ENCODE results near the gene ENC1. TPM values are rescaled to one million over a fixed set of nuclear protein-coding genes. Genes with fewer than 3 reads are reported as not detected.

ENC1 gene
- total and polyA plus RNA-seq, 3 experiments from 2014 or later, result 0.68 to 3.5 (median 0.93) TPM

GRCh38 chr5:74636149-74636548, 4.4 kb downstream of the ENC1 start:
- no peaks in the 10 kb centered on the region for H3K9me3 Mint-ChIP-seq
- H3K9me3 ChIP-seq (ENCODE audit: low read length), result no peaks in the 10 kb centered on the region
- H3K4me1 Mint-ChIP-seq, result peaks cover 31 to 53% (median 42%) of the 10 kb centered on the region in 3 donors
- DNase-seq, result no peak
- no peak overlapping the region for H3K4me3 Mint-ChIP-seq
- H3K36me3 ChIP-seq (ENCODE audit: insufficient read depth, low read length), result no peaks in the 10 kb centered on the region
- H3K36me3 Mint-ChIP-seq, result peaks cover 3 to 25% (median 5%) of the 10 kb centered on the region in 3 donors
- H3K4me1 ChIP-seq (ENCODE audit: insufficient read depth, low read length), result peaks cover 18% of the 10 kb centered on the region
- POLR2A ChIA-PET, result no interaction called here
- H3K4me3 ChIP-seq (ENCODE audit: low read length), result no peak overlapping the region
- H3K27me3 ChIP-seq (ENCODE audit: insufficient read depth, low read length, poor library complexity, severe bottlenecking), result no peaks in the 10 kb centered on the region
- H3K27ac Mint-ChIP-seq, result no peak overlapping the region
- peaks cover 11 to 24% of the 10 kb centered on the region in 2 donors for H3K27me3 Mint-ChIP-seq
- CTCF ChIA-PET, result interaction anchor here (2.1 kb wide), 1 partner anchor 13 kb away, joined by 5 read pairs; no protein-coding TSS in a partner anchor
- H3K27ac ChIP-seq (ENCODE audit: low read depth, low read length), result no peak overlapping the region

- no peaks in the 10 kb centered on the region for H3K9me3 ChIP-seq (ENCODE audit: low read length)
- Mint-ChIP-seq H3K9me3 (no peaks in the 10 kb centered on the region), H3K4me3 (no peak overlapping the region), H3K27ac (no peak overlapping the region), H3K36me3 (peaks cover 3 to 23% (median 5%) of the 10 kb centered on the region in 3 donors), H3K4me1 (peaks cover 37 to 59% (median 49%) of the 10 kb centered on the region in 3 donors), H3K27me3 (peaks cover 11 to 24% of the 10 kb centered on the region in 2 donors)
- no peaks in the 10 kb centered on the region for H3K27me3 ChIP-seq (ENCODE audit: insufficient read depth, low read length, poor library complexity, severe bottlenecking)
- H3K4me1 ChIP-seq (ENCODE audit: insufficient read depth, low read length), result peaks cover 27% of the 10 kb centered on the region
- DNase-seq, result no peak
- ChIA-PET POLR2A (no interaction called here), CTCF (interaction anchor here (1.3 to 1.6 kb wide), 2 partner anchors 12 to 15 kb away, joined by 3 to 5 read pairs; no protein-coding TSS in a partner anchor)
- no peaks in the 10 kb centered on the region for H3K36me3 ChIP-seq (ENCODE audit: insufficient read depth, low read length)
- no peak overlapping the region for H3K4me3 ChIP-seq (ENCODE audit: low read length)
- no peak overlapping the region for H3K27ac ChIP-seq (ENCODE audit: low read depth, low read length)
Observed at GRCh38 chr5:74634611-74635286, 5.8 kb downstream of the ENC1 start.

- H3K27ac ChIP-seq (ENCODE audit: low read depth, low read length), result no peak overlapping the region
- ChIA-PET POLR2A (no interaction called here), CTCF (interaction anchor here (1.3 to 1.6 kb wide), 3 partner anchors 13 to 731 kb away, joined by 3 to 5 read pairs (median 3); no protein-coding TSS in a partner anchor)
- no peaks in the 10 kb centered on the region for H3K36me3 ChIP-seq (ENCODE audit: insufficient read depth, low read length)
- H3K9me3 Mint-ChIP-seq, result no peaks in the 10 kb centered on the region
- H3K4me3 ChIP-seq (ENCODE audit: low read length), result no peak overlapping the region
- H3K27me3 Mint-ChIP-seq, result peaks cover 7 to 14% of the 10 kb centered on the region in 2 donors
- H3K36me3 Mint-ChIP-seq, result peaks cover 3 to 19% (median 5%) of the 10 kb centered on the region in 3 donors
- no peak overlapping the region for H3K4me3 Mint-ChIP-seq
- H3K27ac Mint-ChIP-seq, result no peak overlapping the region
- peaks cover 33% of the 10 kb centered on the region for H3K4me1 ChIP-seq (ENCODE audit: insufficient read depth, low read length)
- no peak for DNase-seq
- no peaks in the 10 kb centered on the region for H3K9me3 ChIP-seq (ENCODE audit: low read length)
- H3K27me3 ChIP-seq (ENCODE audit: insufficient read depth, low read length, poor library complexity, severe bottlenecking), result no peaks in the 10 kb centered on the region
- H3K4me1 Mint-ChIP-seq, result peaks cover 27 to 53% (median 38%) of the 10 kb centered on the region in 3 donors
Observed at GRCh38 chr5:74633695-74634094, 6.8 kb downstream of the ENC1 start.

GRCh38 chr5:74632947-74633356, 7.6 kb downstream of the ENC1 start:
- Mint-ChIP-seq H3K27ac (peak overlapping the region in 5 of 8 donors; percentile 10 to 98 (median 94)), H3K4me1 (peaks cover 21 to 51% (median 35%) of the 10 kb centered on the region in 3 donors), H3K9me3 (no peaks in the 10 kb centered on the region), H3K4me3 (peak overlapping the region in 1 of 7 donors; percentile 27), H3K36me3 (peaks cover 3 to 19% (median 5%) of the 10 kb centered on the region in 3 donors), H3K27me3 (peaks cover 7 to 12% of the 10 kb centered on the region in 2 donors)
- Histone ChIP-seq H3K4me3 (ENCODE audit: low read length) (no peak overlapping the region), H3K4me1 (ENCODE audit: insufficient read depth, low read length) (peaks cover 33% of the 10 kb centered on the region), H3K27ac (ENCODE audit: low read depth, low read length) (no peak overlapping the region), H3K36me3 (ENCODE audit: insufficient read depth, low read length) (no peaks in the 10 kb centered on the region), H3K27me3 (ENCODE audit: insufficient read depth, low read length, poor library complexity, severe bottlenecking) (no peaks in the 10 kb centered on the region), H3K9me3 (ENCODE audit: low read length) (no peaks in the 10 kb centered on the region)
- CTCF ChIA-PET, result interaction anchor here (1.4 kb wide), 1 partner anchor 730 kb away, joined by 3 read pairs; no protein-coding TSS in a partner anchor
- POLR2A ChIA-PET, result no interaction called here
- DNase-seq, result no peak

GRCh38 chr5:74631081-74631953, 9.2 kb downstream of the ENC1 start:
- peak overlapping the region; percentile 82 to 98 (median 94) for H3K27ac Mint-ChIP-seq
- H3K27ac ChIP-seq (ENCODE audit: low read depth, low read length), result peak overlapping the region; percentile 51
- ChIA-PET CTCF (interaction anchor here (1.0 to 2.2 kb wide), 3 partner anchors 9 to 729 kb away, joined by 3 to 7 read pairs (median 3); no protein-coding TSS in a partner anchor), POLR2A (interaction anchor here (1.1 kb wide), 1 partner anchor 9 kb away, joined by 6 read pairs; the partner anchor contains the start of gene ENC1)
- peak overlapping the region; percentile 3 to 63 (median 51) for H3K4me3 Mint-ChIP-seq
- H3K4me1 ChIP-seq (ENCODE audit: insufficient read depth, low read length), result peaks cover 33% of the 10 kb centered on the region
- DNase-seq, result peak in 4 of 5 donors; percentile 16 to 59 (median 54)
- peak overlapping the region; percentile 4 for H3K4me3 ChIP-seq (ENCODE audit: low read length)
- H3K27me3 ChIP-seq (ENCODE audit: insufficient read depth, low read length, poor library complexity, severe bottlenecking), result no peaks in the 10 kb centered on the region
- peaks cover 21 to 52% (median 37%) of the 10 kb centered on the region in 3 donors for H3K4me1 Mint-ChIP-seq
- H3K9me3 ChIP-seq (ENCODE audit: low read length), result no peaks in the 10 kb centered on the region
- peaks cover 5% of the 10 kb centered on the region in 2 donors for H3K27me3 Mint-ChIP-seq
- H3K9me3 Mint-ChIP-seq, result no peaks in the 10 kb centered on the region
- H3K36me3 ChIP-seq (ENCODE audit: insufficient read depth, low read length), result no peaks in the 10 kb centered on the region
- peaks cover 3 to 19% (median 5%) of the 10 kb centered on the region in 3 donors for H3K36me3 Mint-ChIP-seq

GRCh38 chr5:74630453-74631066, 10.0 kb downstream of the ENC1 start:
- Histone ChIP-seq H3K4me1 (ENCODE audit: insufficient read depth, low read length) (peaks cover 33% of the 10 kb centered on the region), H3K27me3 (ENCODE audit: insufficient read depth, low read length, poor library complexity, severe bottlenecking) (no peaks in the 10 kb centered on the region), H3K9me3 (ENCODE audit: low read length) (no peaks in the 10 kb centered on the region), H3K36me3 (ENCODE audit: insufficient read depth, low read length) (no peaks in the 10 kb centered on the region), H3K27ac (ENCODE audit: low read depth, low read length) (peak overlapping the region; percentile 51), H3K4me3 (ENCODE audit: low read length) (no peak overlapping the region)
- Mint-ChIP-seq H3K4me1 (peaks cover 21 to 52% (median 37%) of the 10 kb centered on the region in 3 donors), H3K27ac (peak overlapping the region; percentile 75 to 98 (median 94)), H3K4me3 (peak overlapping the region in 6 of 7 donors; percentile 5 to 59 (median 44)), H3K9me3 (no peaks in the 10 kb centered on the region), H3K27me3 (peaks cover under 1 to 11% of the 10 kb centered on the region in 2 donors), H3K36me3 (peaks cover under 1 to 12% (median 3%) of the 10 kb centered on the region in 3 donors)
- CTCF ChIA-PET, result interaction anchor here (1.0 to 2.2 kb wide), 2 partner anchors 9 to 19 kb away, joined by 3 to 7 read pairs; no protein-coding TSS in a partner anchor
- POLR2A ChIA-PET, result interaction anchor here (1.1 kb wide), 1 partner anchor 10 kb away, joined by 6 read pairs; the partner anchor contains the start of gene ENC1
- peak; percentile 3 to 65 (median 51) for DNase-seq

- H3K9me3 ChIP-seq (ENCODE audit: low read length), result no peaks in the 10 kb centered on the region
- Mint-ChIP-seq H3K36me3 (peaks cover 0 to 5% (median 0%) of the 10 kb centered on the region in 3 donors), H3K4me1 (peaks cover 21 to 52% (median 37%) of the 10 kb centered on the region in 3 donors), H3K9me3 (no peaks in the 10 kb centered on the region), H3K27me3 (peaks cover 0 to 8% of the 10 kb centered on the region in 2 donors), H3K4me3 (no peak overlapping the region), H3K27ac (peak overlapping the region in 4 of 8 donors; percentile 29 to 98 (median 59))
- H3K4me3 ChIP-seq (ENCODE audit: low read length), result no peak overlapping the region
- no peak for DNase-seq
- no peaks in the 10 kb centered on the region for H3K27me3 ChIP-seq (ENCODE audit: insufficient read depth, low read length, poor library complexity, severe bottlenecking)
- H3K36me3 ChIP-seq (ENCODE audit: insufficient read depth, low read length), result no peaks in the 10 kb centered on the region
- H3K27ac ChIP-seq (ENCODE audit: low read depth, low read length), result no peak overlapping the region
- CTCF ChIA-PET, result no interaction called here
- H3K4me1 ChIP-seq (ENCODE audit: insufficient read depth, low read length), result peaks cover 33% of the 10 kb centered on the region
- POLR2A ChIA-PET, result interaction anchor here (0.6 kb wide), 1 partner anchor 1134 kb away, joined by 3 read pairs; no protein-coding TSS in a partner anchor
Observed at GRCh38 chr5:74629326-74629725, 11.2 kb downstream of the ENC1 start.

Data from CD8-positive, alpha-beta memory T cell (primary cell).